Kidney capillary endothelial cell (primary cell): ENCODE data around the gene SLC1A1.
A peak's percentile ranks its signal among the peaks of the same experiment; 100 is the strongest.
"Not testable (repeated sequence)": the region's sequence is repeated elsewhere in the genome, so short reads cannot be mapped to it uniquely, and the experiment has no call there.

Experiments
- DNase-seq: peaks from one replicate; pipeline ENCODE4 v3.0.0-alpha.2; 2018; ENCODE audit warnings: low spot score

The SLC1A1 gene

DNA sequence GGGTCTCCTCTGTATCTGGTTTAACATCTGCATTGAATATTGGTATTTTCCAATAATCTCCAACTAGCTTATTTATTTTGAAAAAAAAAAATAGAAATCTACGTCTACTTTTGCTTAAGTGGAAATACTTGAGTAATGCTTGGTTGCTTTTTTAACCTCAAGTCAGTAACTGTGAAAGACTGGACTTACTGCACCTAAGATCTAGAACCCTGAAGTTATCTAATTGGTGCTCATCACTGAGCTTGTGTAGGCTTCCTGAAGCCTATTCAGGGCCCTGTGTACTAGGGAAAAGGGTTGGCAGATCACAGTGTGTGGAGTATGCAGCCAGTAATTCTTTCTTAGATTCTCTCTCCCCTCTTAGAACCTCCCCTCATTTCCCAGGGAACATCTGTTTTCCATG lies 16.2 kb downstream of the SLC1A1 start:
- no peak for DNase-seq

DNA sequence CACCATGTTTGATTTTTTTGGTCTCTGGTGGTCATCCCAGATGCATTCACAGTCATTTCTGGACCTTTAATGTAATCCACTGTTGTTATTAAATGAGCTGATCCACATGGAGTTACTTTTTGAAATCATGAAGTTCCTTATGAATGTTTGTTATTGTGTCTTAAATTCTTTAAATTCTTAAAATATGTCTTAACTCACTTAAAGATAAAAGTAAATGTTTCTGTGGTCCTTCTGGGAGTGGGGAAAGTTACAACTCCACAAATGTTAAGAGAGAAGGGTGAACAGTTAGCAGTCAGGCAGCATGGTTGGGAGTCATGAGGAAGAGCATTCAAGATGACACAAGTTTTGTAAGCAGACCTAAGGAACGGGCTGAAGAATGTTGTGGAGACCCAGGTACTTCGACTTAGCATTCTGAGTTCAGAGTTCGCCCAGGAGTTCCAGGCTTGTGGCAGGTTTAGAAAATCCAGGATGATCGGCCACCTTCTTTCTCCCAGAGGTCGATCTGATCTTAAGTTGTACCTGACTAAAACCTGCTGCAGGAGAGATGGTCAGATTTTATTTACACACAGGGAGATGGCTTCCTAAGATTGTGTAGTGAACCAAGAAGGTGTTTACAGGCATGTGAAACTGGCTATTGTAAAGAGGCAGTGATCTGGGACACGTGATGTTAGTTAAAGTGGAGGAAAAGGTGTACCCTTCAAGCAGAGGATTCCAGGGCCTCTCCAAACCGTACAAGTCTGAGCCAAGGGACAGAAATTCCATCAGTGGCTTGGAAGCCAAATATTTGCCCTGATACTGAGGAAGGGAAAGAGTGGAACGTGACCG lies 17.2 kb downstream of the SLC1A1 start:
- no peak for DNase-seq

DNA sequence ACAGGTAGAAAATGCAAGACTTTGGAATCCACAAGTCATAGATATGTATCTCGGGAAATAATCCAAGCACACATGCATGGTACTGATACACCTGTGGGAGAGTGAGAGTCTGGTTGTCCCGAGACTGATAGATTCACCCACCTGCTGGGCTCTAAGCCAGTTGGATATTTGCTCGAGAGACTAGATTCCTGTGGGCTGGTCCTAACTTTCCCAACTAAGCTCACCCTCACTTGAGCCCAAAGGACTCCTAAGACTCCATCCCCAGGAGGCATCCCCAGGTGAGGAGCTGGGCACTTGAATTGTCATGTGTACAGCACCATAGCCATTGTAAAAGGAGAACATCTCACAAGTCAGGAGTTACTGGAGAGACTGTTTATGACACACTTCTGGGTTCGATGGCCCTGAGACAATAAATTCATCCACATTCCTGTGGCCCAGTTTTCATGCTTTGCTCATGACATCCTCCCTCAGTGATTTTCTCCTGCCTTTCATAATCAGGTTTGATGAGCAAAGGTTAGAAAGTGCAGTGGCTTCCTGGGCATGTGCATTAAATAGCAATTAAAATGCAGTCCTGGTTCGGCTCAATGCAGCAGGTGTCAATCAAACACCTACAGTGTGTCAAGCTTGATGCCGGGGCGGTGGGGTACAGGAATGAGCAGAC lies 18.1 kb downstream of the SLC1A1 start:
- DNase-seq = no peak

DNA sequence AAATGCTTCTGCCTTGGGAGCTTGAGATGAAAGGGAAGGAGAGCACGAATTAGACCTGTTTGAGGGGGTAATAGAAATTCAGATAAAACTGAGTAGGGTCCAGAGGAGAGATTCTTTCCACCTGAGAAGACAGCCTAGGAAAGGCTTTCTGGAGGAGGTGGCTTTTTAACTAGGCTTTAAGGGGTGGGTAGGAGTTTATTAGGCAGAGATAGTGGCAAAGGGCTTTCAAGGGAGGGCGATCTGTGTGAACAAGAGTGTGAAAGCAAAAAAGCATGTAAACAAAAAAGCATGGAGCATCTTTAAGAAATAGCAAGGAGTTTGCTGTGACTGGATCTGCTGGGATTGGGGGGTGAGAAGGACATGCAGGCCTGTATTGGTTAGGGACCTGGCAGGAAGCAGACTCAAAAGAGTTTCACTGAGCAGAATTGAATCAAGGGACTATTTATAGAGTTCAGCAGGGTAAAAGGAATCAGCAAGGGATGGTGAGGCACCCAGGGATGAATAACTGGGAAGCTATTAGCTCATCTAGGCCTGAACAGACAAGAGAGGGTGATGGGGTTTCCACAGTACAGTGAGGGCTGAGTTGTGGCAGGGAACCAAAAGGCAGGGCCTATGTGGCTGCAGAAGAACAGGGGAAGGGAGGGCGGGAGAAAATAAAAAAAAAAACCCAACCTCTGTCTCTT lies 18.8 kb downstream of the SLC1A1 start:
- peak; percentile 48 for DNase-seq

DNA sequence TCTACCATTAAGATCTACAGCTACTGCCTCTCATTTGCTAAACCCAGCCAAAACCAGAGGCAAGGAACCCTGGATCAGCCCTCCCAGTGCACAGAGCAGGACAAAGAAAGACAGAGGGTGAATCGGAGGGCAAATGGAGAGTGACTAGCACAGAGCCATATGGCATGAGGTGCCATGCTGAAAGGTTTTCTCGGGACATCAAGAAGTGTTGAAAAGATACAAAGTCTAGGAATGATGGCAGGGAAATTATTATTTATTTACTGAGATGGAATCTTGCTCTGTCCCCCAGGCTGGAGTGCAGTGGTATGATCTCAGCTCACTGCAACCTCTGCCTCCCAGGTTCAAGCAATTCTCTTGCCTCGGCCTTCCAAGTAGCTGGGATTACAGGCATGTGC lies 19.3 kb downstream of the SLC1A1 start:
- no peak for DNase-seq

DNA sequence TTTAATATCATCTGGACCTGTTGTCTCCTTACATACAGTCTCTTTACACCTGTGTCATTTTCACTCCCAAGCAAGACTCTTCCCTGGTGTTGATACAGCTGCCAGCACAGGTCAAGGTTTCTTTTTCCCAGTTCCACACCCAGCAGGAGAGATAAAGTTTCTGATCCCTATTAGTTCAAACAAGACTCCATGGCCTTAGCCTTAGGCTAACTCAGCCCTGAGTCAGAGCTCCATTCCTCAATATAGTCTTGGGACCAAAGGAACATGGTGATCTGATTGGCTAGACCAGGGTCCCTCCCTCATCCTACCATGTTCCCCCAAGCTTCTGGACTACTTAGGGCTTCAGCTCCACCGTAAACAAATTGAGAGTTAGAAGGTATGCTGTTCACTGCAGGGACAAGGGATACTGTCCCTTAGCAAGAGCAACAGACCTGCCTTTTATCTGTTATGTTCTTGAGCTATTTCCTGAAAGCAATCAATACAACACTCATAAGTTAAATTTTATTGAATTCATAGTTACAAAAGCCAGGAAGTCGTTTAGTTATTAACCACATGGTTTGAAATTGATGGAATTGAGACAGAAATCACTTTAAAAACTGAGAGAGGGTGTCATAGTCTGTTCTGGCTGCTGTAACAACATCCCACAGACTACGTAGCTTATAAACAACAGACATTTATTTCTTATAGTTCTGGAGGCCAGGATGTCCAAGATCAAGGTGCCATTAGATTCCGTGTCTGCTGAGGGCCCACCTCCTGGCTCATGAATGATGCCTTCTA lies 20.5 kb downstream of the SLC1A1 start:
- no peak for DNase-seq

DNA sequence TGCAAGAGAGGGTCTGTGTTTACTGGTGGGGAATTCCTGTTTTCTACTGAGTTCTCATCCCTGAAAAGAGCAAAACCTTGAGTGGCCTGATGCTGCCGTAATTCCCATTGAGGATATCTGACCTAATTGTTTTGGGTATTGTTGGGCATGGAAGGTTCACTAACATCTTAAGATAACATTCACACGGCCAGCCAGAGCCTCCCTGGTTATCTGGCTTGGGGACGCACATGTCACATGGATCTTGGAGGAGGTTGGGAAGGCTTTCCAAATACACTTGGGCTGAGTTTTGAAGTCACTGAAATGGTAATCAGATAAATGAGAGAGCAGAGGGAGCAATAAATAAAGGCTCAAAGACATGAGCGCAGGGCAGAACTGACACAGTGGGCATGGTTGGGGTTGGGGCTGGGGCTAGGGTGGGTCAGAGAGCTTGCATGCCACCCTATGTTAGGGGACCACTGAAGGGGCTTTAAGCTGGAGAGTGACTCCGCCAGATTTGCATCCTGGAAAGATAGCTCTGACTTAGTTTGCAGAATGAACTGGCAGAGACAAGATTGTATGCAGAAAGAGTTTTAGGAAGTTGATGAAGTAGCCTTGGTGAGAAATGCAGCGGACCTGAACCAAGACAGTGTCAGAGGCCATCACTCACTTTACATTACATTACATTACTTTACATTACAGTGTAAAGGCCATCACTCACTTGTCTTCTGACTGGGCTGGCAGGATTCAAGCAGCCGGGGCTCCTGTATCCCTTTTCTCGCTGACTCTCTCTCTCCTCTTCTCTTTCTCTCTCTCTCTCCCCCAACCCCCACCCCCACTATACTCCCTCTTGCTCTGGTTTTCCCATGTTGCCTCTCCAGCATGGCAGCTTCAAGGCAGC lies 24.2 kb downstream of the SLC1A1 start:
- DNase-seq = no peak

DNA sequence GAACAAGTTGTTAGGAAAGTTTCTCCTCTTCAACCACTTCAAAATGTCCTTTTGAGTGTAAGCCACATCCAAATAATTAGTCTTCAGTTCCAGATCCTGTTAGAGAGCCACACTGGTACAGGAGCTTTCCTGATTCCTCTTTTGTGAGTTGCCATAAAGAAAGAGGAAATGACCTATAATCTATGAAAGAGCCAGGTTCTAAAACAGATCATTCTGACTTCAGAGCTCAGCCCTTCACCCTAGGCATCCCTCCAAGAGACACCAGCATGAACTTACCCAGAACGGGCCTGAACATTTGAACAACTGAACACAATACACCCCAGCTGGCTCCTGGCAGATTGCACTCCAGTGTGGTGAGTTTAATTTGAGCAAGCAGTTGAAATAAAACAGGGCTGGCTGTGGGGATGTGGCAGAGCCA lies 25.7 kb downstream of the SLC1A1 start:
- no peak for DNase-seq

DNA sequence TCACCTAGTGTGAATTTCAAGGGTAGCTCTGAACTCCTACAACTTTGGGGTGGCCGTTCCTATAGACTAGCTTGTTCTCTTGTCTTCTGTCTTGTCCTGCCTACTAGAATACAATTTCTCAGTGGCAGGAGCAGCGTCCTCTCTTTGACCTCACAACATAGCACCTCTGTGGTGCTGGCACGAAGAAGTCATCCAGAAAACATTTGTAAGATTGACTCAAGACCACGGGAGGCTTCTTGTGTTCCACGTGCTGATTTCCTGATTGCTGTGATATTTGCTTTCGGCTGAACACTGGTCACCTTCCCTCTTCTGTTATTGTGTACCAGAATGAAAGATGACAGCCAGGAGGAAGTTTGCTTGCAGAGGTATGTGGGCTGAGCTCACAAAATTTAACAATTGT lies 27.0 kb downstream of the SLC1A1 start:
- DNase-seq = no peak

DNA sequence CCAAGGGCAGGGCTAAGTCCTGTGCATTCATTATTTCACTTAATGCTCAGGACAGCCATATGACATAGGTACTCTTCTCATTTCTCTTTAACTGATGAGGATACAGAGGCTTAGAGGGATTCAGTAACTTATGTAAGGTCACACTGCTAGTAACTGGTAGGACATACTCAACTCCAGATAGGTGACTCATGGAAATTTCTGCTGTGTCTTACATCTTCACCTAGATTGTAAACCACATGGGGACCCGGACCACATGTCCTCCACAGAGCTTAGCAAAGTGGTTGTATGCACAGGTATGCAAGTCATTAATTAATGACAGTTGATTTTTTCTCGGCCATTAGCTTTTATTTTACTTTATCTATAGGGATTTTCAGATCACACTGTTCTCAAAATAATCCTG lies 29.3 kb downstream of the SLC1A1 start:
- DNase-seq = no peak

DNA sequence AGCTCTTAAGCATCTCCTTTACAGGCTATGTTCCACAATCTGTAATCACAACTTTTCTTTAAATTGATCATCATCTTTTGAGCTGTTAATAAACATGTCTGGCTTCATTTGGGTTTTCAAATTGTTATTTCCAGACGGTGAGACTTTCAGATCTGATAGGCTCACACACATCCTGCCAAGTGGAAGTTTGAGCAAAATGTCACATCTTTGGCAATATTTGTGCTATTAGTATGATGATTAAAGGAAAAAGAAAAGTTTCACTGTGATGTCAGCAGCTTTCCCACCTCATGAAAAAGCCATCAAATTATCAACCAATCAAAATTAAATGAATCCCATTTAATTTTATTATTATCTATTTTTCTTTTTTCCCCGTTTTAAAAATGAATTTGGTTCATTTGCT lies 29.8 kb downstream of the SLC1A1 start:
- DNase-seq = no peak

DNA sequence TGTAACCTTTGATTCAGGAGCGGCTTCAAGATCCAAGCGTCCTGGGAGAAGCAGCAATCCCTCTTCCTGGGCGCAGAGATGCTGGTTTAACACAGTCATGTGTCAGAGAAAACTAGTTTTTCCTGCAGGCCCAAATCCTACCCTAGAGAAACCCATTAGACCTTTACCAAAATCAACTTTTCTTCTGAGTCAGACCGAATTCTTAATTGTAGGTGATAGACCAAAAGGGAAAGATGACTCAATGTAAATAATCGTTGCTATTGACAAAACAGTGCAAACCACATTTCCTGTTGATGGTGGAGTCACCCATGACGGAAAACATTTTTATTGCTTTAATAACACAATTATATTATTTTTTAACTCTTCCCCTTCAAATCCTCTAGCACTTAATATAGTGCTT lies 40.1 kb downstream of the SLC1A1 start:
- peak; percentile 86 for DNase-seq

DNA sequence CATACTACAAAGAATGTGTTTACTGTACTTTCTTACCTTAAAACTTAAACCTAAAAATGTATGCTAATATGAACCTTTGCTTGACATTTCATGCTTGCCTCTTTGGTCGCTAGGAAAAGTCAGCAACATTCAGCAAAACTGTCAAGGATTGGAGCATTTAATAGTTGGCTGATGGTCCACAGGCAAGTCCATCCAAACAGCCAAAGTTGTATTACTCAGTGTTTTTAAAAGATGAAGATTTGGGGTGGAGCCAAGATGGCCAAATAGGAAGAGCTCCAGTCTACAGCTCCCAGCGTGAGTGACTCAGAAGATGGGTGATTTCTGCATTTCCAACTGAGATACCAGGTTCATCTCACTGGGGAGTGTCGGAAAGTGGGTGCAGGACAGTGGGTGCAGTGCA lies 40.6 kb downstream of the SLC1A1 start:
- not testable (repeated sequence) for DNase-seq

DNA sequence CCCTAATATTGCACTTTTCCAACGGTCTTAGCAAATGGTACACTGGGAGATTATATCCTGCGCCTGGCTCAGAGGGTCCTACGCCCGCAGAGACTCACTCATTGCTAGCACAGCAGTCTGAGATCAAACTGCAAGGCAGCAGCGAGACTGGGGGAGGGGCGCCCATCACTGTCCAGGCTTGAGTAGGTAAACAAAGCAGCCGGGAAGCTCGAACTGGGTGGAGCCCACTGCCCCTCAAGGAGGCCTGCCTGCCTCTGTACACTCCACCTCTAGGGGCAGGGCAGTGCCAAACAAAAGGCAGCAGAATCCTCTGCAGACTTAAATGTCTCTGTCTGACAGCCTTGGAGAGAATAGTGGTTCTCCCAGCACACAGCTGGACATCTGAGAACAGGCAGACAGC lies 41.1 kb downstream of the SLC1A1 start:
- not testable (repeated sequence) for DNase-seq

DNA sequence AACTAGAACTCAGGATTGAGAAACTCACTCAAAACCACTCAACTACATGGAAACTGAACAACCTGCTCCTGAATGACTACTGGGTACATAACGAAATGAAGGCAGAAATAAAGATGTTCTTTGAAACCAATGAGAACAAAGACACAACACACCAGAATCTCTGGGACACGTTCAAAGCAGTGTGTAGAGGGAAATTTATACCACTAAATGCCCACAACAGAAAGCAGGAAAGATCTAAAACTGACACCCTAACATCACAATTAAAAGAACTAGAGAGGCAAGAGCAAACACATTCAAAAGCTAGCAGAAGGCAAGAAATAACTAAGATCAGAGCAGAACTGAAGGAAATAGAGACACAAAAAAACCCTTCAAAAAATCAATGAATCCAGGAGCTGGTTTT lies 43.6 kb downstream of the SLC1A1 start:
- not testable (repeated sequence) for DNase-seq

DNA sequence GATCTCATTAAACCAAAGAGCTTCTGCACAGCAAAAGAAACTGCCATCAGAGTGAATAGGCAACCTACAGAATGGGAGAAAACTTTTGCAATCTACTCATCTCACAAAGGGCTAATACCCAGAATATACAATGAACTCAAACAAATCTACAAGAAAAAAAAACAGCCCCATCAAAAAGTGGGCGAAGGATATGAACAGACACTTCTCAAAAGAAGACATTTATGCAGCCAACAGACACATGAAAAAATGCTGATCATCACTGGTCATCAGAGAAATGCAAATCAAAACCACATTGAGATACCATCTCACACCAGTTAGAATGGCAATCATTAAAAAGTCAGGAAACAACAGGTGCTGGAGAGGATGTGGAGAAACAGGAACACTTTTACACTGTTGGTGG lies 45.9 kb downstream of the SLC1A1 start:
- DNase-seq = not testable (repeated sequence)

DNA sequence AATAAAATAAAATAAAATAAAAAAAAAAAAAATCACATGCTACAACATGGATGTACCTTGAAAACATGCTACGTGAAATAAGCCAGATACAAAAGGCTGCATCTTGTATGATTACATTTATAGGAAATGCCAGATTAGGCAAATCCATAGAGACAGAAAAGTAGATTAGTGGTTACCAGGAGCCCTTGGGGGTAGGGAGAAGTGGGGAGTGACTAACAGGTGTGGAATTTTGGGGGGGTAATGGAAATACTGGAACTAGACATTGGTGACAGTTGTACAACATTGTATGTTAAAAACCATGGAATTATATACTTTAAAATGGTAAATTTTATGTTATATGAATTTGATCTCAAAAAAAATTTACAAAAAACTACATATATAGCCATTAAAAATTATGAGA lies 47.3 kb downstream of the SLC1A1 start:
- DNase-seq = no peak

DNA sequence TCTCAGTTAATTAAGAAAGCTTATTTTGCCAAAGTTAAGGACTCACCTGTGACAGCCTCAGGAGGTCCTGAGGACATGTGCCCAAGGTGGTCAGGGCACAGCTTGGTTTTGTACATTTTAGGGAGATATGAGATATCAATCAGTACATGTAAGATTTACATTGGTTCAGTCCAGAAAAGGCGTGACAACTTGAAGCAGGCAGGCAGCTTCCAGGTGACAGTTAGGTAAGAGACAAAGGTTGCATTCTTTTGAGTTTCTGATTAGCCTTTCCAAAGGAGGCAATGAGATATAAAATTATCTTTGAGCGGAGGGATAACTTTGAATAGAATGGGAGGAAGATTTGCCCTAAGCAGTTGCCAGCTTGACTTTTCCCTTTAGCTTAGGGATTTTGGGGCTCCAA lies 47.8 kb downstream of the SLC1A1 start:
- DNase-seq = no peak

DNA sequence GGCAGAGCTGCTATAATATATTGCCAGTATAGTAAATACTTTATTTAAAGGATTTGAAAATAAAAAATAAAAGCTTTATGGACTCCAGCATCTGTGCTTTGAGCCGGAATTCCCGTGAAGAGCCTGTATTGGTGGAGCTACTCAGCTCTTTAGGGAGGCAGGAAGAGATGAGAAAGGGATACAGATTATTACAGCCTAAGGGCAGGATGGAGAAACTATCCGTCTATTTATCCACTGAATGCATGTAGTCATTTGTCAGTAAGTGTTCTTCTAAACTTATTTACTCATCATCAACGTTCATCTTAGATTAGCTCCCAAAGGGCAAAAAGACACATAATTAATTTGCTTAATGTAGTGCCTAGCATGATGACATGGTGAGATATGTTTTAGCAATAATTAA lies 48.4 kb downstream of the SLC1A1 start:
- no peak for DNase-seq

DNA sequence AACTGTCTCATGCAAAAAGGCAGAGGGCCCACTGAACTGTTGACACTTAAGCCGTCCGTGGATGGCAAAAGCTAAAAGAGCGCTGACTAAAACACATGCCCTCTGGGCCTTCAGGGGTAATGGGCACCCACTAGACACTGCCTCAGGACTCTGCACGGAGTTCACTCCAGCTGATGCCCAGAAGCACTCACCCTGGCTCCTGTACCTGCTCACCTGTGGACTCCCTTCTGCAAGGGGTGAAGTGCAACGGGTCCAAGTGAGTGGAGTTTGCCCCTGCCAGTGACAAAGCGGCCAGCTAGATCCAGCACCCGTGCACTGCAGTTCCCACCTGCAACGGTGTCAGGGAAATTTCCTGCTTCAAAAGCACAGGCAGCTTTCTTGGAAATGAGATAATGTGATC lies 50.2 kb downstream of the SLC1A1 start:
- DNase-seq = no peak

DNA sequence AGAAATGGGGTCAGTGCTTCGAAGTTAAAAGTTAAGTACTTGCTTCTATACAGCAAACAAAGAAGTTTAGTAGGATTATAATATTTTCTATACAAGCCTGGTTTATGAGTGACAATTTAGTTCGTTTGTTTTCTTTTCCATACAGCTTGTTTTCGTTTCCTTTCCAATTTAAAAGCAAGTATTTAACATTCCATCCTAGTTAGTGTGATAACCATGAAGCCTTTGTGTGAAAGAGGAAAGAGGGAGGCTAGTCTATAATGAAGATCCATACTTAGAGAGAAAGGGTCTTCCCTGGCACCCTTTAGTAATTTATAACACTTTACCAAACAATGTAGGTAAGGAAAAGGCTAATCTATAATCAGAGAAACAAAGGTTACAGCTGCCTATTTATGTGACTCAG lies 51.0 kb downstream of the SLC1A1 start:
- no peak for DNase-seq
